HFFc6 (cell line): ENCODE measurements around the gene DTD2. TPM values are rescaled to one million over a fixed set of nuclear protein-coding genes. Genes with fewer than 3 reads are reported as not detected.

Source experiments
- DNase-seq: peaks from one replicate; pipeline ENCODE4 v3.0.0-alpha.2; 2018
- H3K27ac Mint-ChIP-seq: 2 replicates; pipeline ENCODE4 v1.8.0; 2020; ENCODE audit warnings: mild to moderate bottlenecking, mixed read lengths
- H3K27me3 Mint-ChIP-seq: 2 replicates; pipeline ENCODE4 v1.8.0; 2021; ENCODE audit warnings: mild to moderate bottlenecking, moderate library complexity, mixed read lengths; ENCODE audit not compliant: insufficient read depth
- H3K36me3 Mint-ChIP-seq: 2 replicates; pipeline ENCODE4 v1.8.0; 2021; ENCODE audit warnings: low read depth, mixed read lengths
- H3K4me1 Mint-ChIP-seq: 2 replicates; pipeline ENCODE4 v1.8.0; 2020; ENCODE audit warnings: low read depth, mixed read lengths
- H3K4me3 Mint-ChIP-seq: 2 replicates; pipeline ENCODE4 v1.8.0; 2020; ENCODE audit warnings: mild to moderate bottlenecking, moderate library complexity, mixed read lengths
- H3K9me3 Mint-ChIP-seq: 2 replicates; pipeline ENCODE4 v1.8.0; 2020; ENCODE audit warnings: mild to moderate bottlenecking, mixed read lengths
- CTCF ChIP-seq: fragments of 200-600 bp; sonication (generic); IDR thresholded peaks from 2 replicates; pipeline ENCODE4 v1.5.0; 2021; ENCODE audit warnings: antibody characterized with exemption, mild to moderate bottlenecking
- long read RNA-seq: library from polyadenylated mRNA; unstranded; transcript quantifications from one replicate; pipeline ENCODE4 v2.0.0, GENCODE V29; 2019
- total RNA-seq, 6 experiments: library from RNA; stranded (reverse); fragmentation: NEBNext Ultra II Directional; extraction: Animal tissue kit (Norgen Biotek cat#: 25700); gene quantifications; 2 replicates in 1 of 6; 3 replicates in 5 of 6; pipeline ENCODE4 v1.2.3, GENCODE V29; 2021

Gene DTD2
- 10 to 100 TPM; 24.8 to 31.3 (median 29.0) TPM for total RNA-seq
- long read RNA-seq, partial matches to known transcripts: 0 of 6 reads
- long read RNA-seq, other reads (novel, unspliced or antisense): 0 of 6 reads

DNA sequence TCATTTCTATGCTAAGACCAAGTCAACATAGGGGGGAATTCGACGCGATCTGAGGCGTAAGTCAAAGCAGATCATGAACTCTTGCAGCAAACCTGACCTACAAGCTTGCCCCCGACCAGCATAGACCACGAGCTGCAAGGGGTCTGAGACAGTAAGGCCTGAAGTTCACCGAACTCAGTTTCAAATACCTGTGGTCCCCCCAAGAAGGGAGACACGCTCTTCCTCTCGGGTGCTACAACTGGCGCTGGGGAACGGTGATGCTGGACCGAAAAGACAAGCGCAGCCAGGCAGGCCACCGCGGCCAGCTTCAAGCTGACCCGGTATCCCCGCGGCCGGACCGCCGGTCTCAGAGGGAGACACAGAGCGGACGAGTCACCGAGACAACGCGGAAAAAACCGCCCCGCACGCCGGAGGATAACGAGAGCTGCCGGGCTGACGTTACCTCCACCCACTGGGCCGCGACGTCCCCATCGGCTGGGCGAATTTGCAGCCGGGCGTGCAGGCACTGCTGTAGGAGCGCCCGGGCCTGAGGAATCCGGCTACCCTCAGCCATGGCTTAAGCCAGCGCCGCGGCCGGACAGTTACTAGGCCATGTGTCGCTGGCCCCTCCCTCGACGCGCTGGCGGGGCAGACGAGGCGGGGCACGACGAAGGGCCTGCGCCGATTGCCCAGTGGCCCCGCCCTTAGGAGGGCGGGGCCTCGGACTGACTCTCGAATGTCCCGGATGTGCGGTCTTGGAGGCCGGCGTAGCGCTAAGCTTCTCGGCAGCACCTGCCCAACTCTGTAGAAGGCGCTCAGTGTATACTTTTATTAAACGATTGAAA is at the start of gene DTD2:
DTD2 (minus strand) TSS at position 666 of the 824 bp plus-strand sequence; CDS start at position 553, 113 bp downstream.
- H3K27ac Mint-ChIP-seq: peak within 1 kb of the TSS; percentile 96
- no peaks in the 10 kb centered on the region; the same call in 1 of the 2 replicates for H3K27me3 Mint-ChIP-seq
- H3K4me1 Mint-ChIP-seq: peaks cover 50% of the 10 kb centered on the region
- H3K36me3 Mint-ChIP-seq: peaks cover 4% of the 10 kb centered on the region; the same call in 1 of the 2 replicates
- peak within 1 kb of the TSS; percentile 98 for H3K4me3 Mint-ChIP-seq
- no peak for TF ChIP-seq CTCF
- H3K9me3 Mint-ChIP-seq: no peaks in the 10 kb centered on the region
- peak; percentile 85 for DNase-seq

DNA sequence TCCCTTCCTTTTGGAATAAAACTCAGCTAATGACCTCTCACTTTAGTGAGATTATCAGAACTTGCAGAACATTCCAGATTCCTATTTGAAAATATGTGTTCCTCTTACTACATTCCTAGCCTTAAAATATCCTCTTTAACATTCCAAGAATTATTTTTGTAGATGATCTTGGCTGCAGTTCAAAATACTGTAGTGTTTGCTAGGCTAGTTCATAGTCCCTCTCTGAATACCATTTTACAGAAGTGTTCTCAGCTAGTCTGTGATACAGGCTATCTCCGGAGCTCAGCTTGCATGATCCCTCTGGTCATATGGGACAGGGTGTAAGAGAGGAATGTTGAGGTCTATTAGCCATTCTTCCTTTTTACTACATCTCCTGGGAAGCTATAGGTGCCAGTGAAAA is 48.1 kb upstream of the DTD2 start:
- peak overlapping the region; percentile 18 for H3K4me3 Mint-ChIP-seq
- peak; percentile 52 for DNase-seq
- H3K27ac Mint-ChIP-seq: peak overlapping the region; percentile 22; the same call in 1 of the 2 replicates
- H3K36me3 Mint-ChIP-seq: no peaks in the 10 kb centered on the region
- no peaks in the 10 kb centered on the region for H3K9me3 Mint-ChIP-seq
- no peak for TF ChIP-seq CTCF
- peaks cover 21% of the 10 kb centered on the region for H3K4me1 Mint-ChIP-seq
- H3K27me3 Mint-ChIP-seq: peaks cover 4% of the 10 kb centered on the region

GRCh38 chr14:31501870-31502269 is 44.6 kb upstream of the DTD2 start:
- Mint-ChIP-seq H3K27me3 (peaks cover 7% of the 10 kb centered on the region), H3K4me3 (no peak overlapping the region), H3K4me1 (peaks cover 21% of the 10 kb centered on the region), H3K9me3 (no peaks in the 10 kb centered on the region; the same call in 1 of the 2 replicates), H3K36me3 (no peaks in the 10 kb centered on the region), H3K27ac (no peak overlapping the region)
- DNase-seq: no peak
- no peak for TF ChIP-seq CTCF

- Mint-ChIP-seq H3K27ac (no peak overlapping the region), H3K36me3 (no peaks in the 10 kb centered on the region), H3K9me3 (no peaks in the 10 kb centered on the region), H3K4me1 (no peaks in the 10 kb centered on the region), H3K27me3 (peaks cover 23% of the 10 kb centered on the region), H3K4me3 (no peak overlapping the region)
- DNase-seq: no peak
- no peak for TF ChIP-seq CTCF
Observed at GRCh38 chr14:31492759-31493498, 35.6 kb upstream of the DTD2 start.

DNA sequence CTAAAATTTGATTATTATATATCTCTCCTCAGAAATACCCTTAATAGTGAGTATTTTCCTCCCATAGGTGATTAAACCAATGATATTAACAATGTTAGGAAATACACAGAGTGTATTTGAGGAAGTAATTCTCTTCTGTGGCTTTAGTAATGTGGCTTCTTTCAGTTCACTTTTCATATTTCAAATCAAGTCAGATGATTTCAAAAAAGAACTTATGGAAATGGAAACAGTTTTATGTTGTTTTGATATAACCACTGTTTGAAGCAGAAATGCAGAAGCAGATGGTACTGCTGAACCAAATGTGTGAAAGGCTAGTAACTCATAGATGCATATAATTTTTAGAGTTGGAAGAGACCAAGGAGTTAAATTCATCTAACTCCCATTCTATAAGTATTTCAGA is 32.4 kb upstream of the DTD2 start:
- no peaks in the 10 kb centered on the region for H3K36me3 Mint-ChIP-seq
- H3K27ac Mint-ChIP-seq: no peak overlapping the region
- H3K4me3 Mint-ChIP-seq: no peak overlapping the region
- no peak for TF ChIP-seq CTCF
- no peaks in the 10 kb centered on the region for H3K4me1 Mint-ChIP-seq
- H3K9me3 Mint-ChIP-seq: no peaks in the 10 kb centered on the region
- no peak for DNase-seq
- peaks cover 21% of the 10 kb centered on the region for H3K27me3 Mint-ChIP-seq
